BE2C (cell line): ENCODE measurements around the gene WSB1.

Experiments used
- DNase-seq: peaks from one replicate; pipeline ENCODE4 v3.0.0-alpha.2; 2020
- H3K27me3 ChIP-seq: fragments of 250-450 bp; sonication (Bioruptor Pico); 2 replicates; pipeline ENCODE4 v1.5.1; 2020; ENCODE audit warnings: mild to moderate bottlenecking
- H3K36me3 ChIP-seq: fragments of 250-450 bp; sonication (Bioruptor Pico); 2 replicates; pipeline ENCODE4 v1.5.1; 2020; ENCODE audit warnings: mild to moderate bottlenecking
- H3K4me1 ChIP-seq: fragments of 250-450 bp; sonication (Bioruptor Pico); 2 replicates; pipeline ENCODE4 v1.5.1; 2020
- H3K4me3 ChIP-seq: 2 replicates; pipeline ENCODE4 v1.5.1; 2011; ENCODE audit warnings: low read depth, low read length
- H3K9me3 ChIP-seq: fragments of 250-450 bp; sonication (Bioruptor Pico); 2 replicates; pipeline ENCODE4 v1.5.1; 2020
- CTCF ChIP-seq: IDR thresholded peaks from 2 replicates; pipeline ENCODE4 v1.5.1; 2012; ENCODE audit warnings: mild to moderate bottlenecking, low read depth, low read length

The WSB1 gene

DNA sequence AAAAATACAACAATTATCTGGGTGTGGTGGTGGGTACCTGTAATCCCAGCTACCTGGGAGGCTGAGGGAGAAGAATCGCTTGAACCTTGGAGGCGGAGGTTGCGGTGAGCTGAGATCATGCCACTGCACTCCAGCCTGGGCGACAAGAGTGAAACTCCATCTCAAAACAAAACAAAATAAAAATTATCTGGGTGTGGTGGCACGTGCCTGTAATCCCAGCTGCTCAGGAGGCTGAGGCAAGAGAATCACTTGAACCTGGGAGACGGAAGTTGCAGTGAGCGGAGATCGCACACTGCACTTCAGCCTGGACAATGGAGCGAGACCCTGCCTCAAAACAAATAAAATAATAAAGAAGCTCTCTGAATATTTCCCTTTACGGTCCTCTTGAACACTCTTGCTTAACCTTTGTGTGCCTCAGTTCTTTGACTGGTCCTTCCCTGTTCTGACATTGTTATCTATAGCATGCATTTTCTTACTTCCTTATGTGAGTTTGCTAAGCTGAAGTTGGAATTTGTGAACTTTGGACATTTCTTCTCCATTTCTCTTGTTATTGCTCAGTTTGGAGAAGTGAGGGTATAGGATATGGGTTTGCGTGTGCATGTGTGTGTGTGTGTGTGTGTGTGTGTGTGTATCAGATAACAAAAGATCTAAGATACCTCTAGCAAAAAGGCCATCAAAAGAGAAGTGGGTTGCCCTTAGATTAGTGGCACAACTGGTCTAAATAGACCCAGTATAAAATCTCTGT lies 29.7 kb upstream of the WSB1 start:
- no peaks in the 10 kb centered on the region for H3K4me1 ChIP-seq
- DNase-seq = no peak
- H3K36me3 ChIP-seq = no peaks in the 10 kb centered on the region
- H3K9me3 ChIP-seq = no peaks in the 10 kb centered on the region
- no peaks in the 10 kb centered on the region for H3K27me3 ChIP-seq
- TF ChIP-seq CTCF = no peak
- H3K4me3 ChIP-seq = no peak overlapping the region

DNA sequence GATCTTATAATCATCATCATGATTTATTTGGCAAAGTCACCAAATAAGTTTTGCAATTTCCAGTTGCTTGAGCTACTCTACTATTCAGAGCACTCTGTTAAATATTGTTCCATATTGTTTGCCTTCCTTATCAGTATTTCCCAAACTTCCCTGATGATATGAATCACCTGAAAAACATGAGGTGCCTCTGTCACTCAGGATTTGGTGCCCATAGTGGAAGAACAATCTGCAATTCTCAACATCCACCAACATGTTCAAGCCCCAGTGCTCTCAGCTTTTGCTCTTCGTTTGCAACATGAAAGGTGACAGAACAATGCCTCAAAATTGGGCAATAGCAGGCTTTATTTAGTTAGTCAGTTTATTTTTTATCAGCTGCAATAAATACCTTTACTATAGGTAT lies 28.6 kb upstream of the WSB1 start:
- TF ChIP-seq CTCF = no peak
- Histone ChIP-seq H3K4me3 (no peak overlapping the region), H3K27me3 (no peaks in the 10 kb centered on the region), H3K9me3 (no peaks in the 10 kb centered on the region), H3K4me1 (no peaks in the 10 kb centered on the region), H3K36me3 (no peaks in the 10 kb centered on the region)
- no peak for DNase-seq

- no peak for TF ChIP-seq CTCF
- H3K4me1 ChIP-seq = no peaks in the 10 kb centered on the region
- no peaks in the 10 kb centered on the region for H3K9me3 ChIP-seq
- H3K4me3 ChIP-seq = no peak overlapping the region
- H3K36me3 ChIP-seq = no peaks in the 10 kb centered on the region
- DNase-seq = no peak
- no peaks in the 10 kb centered on the region for H3K27me3 ChIP-seq
Measured at GRCh38 chr17:27266228-27266627, 27.7 kb upstream of the WSB1 start.

- no peak for DNase-seq
- no peaks in the 10 kb centered on the region for H3K9me3 ChIP-seq
- no peak overlapping the region for H3K4me3 ChIP-seq
- H3K27me3 ChIP-seq = no peaks in the 10 kb centered on the region
- no peaks in the 10 kb centered on the region for H3K4me1 ChIP-seq
- no peak for TF ChIP-seq CTCF
- no peaks in the 10 kb centered on the region for H3K36me3 ChIP-seq
Measured at GRCh38 chr17:27268394-27269085, 25.4 kb upstream of the WSB1 start.

- H3K9me3 ChIP-seq = no peaks in the 10 kb centered on the region
- H3K36me3 ChIP-seq = no peaks in the 10 kb centered on the region
- H3K4me3 ChIP-seq = no peak overlapping the region
- no peak for TF ChIP-seq CTCF
- H3K27me3 ChIP-seq = no peaks in the 10 kb centered on the region
- no peak for DNase-seq
- H3K4me1 ChIP-seq = no peaks in the 10 kb centered on the region
Measured at GRCh38 chr17:27269201-27269600, 24.7 kb upstream of the WSB1 start.

GRCh38 chr17:27269974-27270373 lies 23.9 kb upstream of the WSB1 start:
- Histone ChIP-seq H3K4me3 (no peak overlapping the region), H3K36me3 (no peaks in the 10 kb centered on the region), H3K4me1 (no peaks in the 10 kb centered on the region), H3K9me3 (no peaks in the 10 kb centered on the region), H3K27me3 (no peaks in the 10 kb centered on the region)
- DNase-seq = no peak
- TF ChIP-seq CTCF = no peak
